Left lung (tissue), 10 donors: Measurements from ENCODE around the gene MAD2L1BP. TPM values are rescaled to one million over a fixed set of nuclear protein-coding genes. Genes with fewer than 3 reads are reported as not detected.

Source experiments
- ATAC-seq: fragments of 200-7000 bp; cut with Tn5 transposase; one replicate; pipeline ENCODE4 v1.9.1; 2020; ENCODE audit warnings: moderate library complexity
- DNase-seq, 4 donors: peaks; one replicate each; pipeline ENCODE4 v3.0.0-alpha.2; 2013 to 2020
- H3K27ac ChIP-seq, 2 donors: fragments of 200-600 bp; sonication (generic) in 1 of 2; one replicate each; pipeline versions ENCODE4 v1.5.0 to v1.8.0; 2020 to 2021
- H3K27me3 ChIP-seq, 2 donors: fragments of 200-600 bp; sonication (generic) in 1 of 2; one replicate each; pipeline versions ENCODE4 v1.5.0 to v1.8.0; 2020 to 2021
- H3K36me3 ChIP-seq, 2 donors: fragments of 200-600 bp; sonication (generic) in 1 of 2; one replicate each; pipeline versions ENCODE4 v1.5.0 to v1.8.0; 2020 to 2021
- H3K4me1 ChIP-seq, 2 donors: fragments of 200-600 bp; one replicate each; pipeline ENCODE4 v1.8.0; 2021
- H3K4me3 ChIP-seq, 2 donors: fragments of 200-600 bp; sonication (generic) in 1 of 2; one replicate each; pipeline versions ENCODE4 v1.5.0 to v1.8.0; 2020 to 2021; ENCODE audit warnings: mild to moderate bottlenecking in 1 of 2
- H3K9me3 ChIP-seq, 2 donors: fragments of 200-600 bp; sonication (generic) in 1 of 2; one replicate each; pipeline versions ENCODE4 v1.5.0 to v1.8.0; 2020 to 2021
- intact Hi-C, 2 donors: fragments of 100-400 bp; cut with DNase I; formaldehyde crosslinking; loops; one replicate each; pipeline versions ENCODE4 v1.11.2 to v1.14.2; 2022
- polyA plus RNA-seq, 6 donors: library from polyadenylated mRNA; unstranded; fragments of 120-200 nt; gene quantifications; one replicate each; pipeline ENCODE4 v1.2.1, GENCODE V29; 2013; ENCODE audit not compliant: insufficient read length in 6 of 6
- total RNA-seq, 2 donors: library from RNA; stranded (reverse); fragmentation: NEBNext Ultra II Directional; extraction: Animal tissue kit (Norgen Biotek cat#: 25700); gene quantifications; one replicate each; pipeline ENCODE4 v1.2.1, GENCODE V29; 2021
- TF ChIP-seq, protein P1 (sequence below), 2 donors: fragments of 200-600 bp; sonication (generic) in 1 of 2; IDR thresholded peaks; one replicate each; pipeline versions ENCODE4 v1.5.0 to v1.8.0; 2021; ENCODE audit warnings: antibody characterized with exemption in 2 of 2
- donor health status: DM: no; HTN: yes; CAD: no.
- donor health status: DM: no; HTN: no; CAD: no.

Gene MAD2L1BP
- total and polyA plus RNA-seq, 8 donors: 19.3 to 26.1 (median 25.0) TPM

GRCh38 chr6:43674291-43674690 is 38.7 kb downstream of the MAD2L1BP start:
- Histone ChIP-seq H3K9me3 (no peaks in the 10 kb centered on the region), H3K36me3 (peaks cover 0 to 90% of the 10 kb centered on the region in 2 donors), H3K4me3 (no peak overlapping the region), H3K27me3 (no peaks in the 10 kb centered on the region), H3K4me1 (peaks cover 9 to 16% of the 10 kb centered on the region in 2 donors), H3K27ac (no peak overlapping the region)
- ATAC-seq (no peak), DNase-seq (no peak)
- TF ChIP-seq, protein P1, sequence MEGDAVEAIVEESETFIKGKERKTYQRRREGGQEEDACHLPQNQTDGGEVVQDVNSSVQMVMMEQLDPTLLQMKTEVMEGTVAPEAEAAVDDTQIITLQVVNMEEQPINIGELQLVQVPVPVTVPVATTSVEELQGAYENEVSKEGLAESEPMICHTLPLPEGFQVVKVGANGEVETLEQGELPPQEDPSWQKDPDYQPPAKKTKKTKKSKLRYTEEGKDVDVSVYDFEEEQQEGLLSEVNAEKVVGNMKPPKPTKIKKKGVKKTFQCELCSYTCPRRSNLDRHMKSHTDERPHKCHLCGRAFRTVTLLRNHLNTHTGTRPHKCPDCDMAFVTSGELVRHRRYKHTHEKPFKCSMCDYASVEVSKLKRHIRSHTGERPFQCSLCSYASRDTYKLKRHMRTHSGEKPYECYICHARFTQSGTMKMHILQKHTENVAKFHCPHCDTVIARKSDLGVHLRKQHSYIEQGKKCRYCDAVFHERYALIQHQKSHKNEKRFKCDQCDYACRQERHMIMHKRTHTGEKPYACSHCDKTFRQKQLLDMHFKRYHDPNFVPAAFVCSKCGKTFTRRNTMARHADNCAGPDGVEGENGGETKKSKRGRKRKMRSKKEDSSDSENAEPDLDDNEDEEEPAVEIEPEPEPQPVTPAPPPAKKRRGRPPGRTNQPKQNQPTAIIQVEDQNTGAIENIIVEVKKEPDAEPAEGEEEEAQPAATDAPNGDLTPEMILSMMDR (IDR thresholded peaks at IDR 0.05): no peak
- intact Hi-C loops: no loop called here

GRCh38 chr6:43674921-43675320 is 39.3 kb downstream of the MAD2L1BP start:
- TF ChIP-seq, protein P1 (IDR thresholded peaks at IDR 0.05): no peak
- H3K27ac ChIP-seq: no peak overlapping the region
- H3K36me3 ChIP-seq: peaks cover 0 to 96% of the 10 kb centered on the region in 2 donors
- H3K9me3 ChIP-seq: no peaks in the 10 kb centered on the region
- intact Hi-C loops: no loop called here
- ATAC-seq: no peak
- H3K27me3 ChIP-seq: no peaks in the 10 kb centered on the region
- H3K4me1 ChIP-seq: peaks cover 9 to 16% of the 10 kb centered on the region in 2 donors
- no peak for DNase-seq
- H3K4me3 ChIP-seq: no peak overlapping the region

DNA sequence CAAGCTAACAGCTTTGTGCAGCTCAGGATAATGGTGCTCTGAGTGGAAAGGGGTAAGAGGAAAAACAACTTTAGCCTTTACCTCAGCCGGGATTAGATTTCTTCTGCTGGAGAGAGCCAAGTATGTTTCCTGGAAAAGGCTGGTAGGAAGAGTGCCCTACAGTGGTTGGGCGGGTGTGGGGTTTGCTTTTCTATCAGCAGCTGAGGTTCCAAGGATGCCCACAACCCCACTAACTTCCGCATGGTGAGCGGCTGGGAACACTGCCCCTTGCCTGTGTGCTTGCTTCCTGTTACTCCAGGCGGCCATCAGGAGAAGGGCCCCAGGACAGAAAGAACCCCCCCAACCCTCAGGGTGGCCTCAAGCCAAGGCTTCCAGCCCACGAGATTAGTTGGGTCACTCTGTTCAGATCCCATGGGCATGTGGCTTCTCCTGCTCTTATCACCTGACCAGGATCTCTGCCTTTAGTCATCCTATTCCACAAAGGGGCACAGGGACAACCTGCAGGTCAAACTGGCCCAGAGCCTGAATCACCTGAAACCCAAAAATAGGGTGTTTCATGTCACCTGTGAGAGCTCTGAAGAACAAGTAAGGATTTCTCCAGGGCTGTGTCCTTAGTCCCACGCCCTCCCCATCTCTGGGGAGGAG is 41.4 kb downstream of the MAD2L1BP start:
- peaks cover 0 to 92% of the 10 kb centered on the region in 2 donors for H3K36me3 ChIP-seq
- no peaks in the 10 kb centered on the region for H3K9me3 ChIP-seq
- H3K4me3 ChIP-seq: no peak overlapping the region
- intact Hi-C loops: no loop called here
- TF ChIP-seq, protein P1 (IDR thresholded peaks at IDR 0.05): no peak
- no peak for ATAC-seq
- peaks cover 0 to 13% of the 10 kb centered on the region in 2 donors for H3K4me1 ChIP-seq
- H3K27ac ChIP-seq: no peak overlapping the region
- H3K27me3 ChIP-seq: no peaks in the 10 kb centered on the region
- no peak for DNase-seq

DNA sequence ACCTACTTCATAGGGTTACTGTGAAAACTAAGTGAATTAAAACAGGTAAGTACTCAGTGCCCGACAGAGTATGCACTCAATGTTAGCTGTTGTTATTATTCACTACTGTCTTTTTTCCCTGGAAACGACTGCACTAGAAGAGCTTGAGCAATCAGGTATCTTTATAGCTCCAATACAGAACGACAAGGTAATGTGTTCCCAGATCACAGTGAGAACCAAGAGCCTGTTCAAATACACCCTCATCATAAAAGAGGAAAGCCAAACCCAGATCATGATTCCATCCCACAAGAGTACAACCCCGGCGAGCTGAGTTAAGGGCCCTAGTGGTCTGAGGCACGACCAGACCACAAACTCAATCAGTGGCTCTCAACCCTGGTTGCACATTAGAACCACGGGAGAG is 42.1 kb downstream of the MAD2L1BP start:
- intact Hi-C loops: no loop called here
- H3K27ac ChIP-seq: no peak overlapping the region
- no peak overlapping the region for H3K4me3 ChIP-seq
- peaks cover 0 to 6% of the 10 kb centered on the region in 2 donors for H3K4me1 ChIP-seq
- ATAC-seq: no peak
- H3K9me3 ChIP-seq: no peaks in the 10 kb centered on the region
- DNase-seq: no peak
- H3K36me3 ChIP-seq: peaks cover 0 to 85% of the 10 kb centered on the region in 2 donors
- H3K27me3 ChIP-seq: no peaks in the 10 kb centered on the region
- TF ChIP-seq, protein P1 (IDR thresholded peaks at IDR 0.05): no peak

DNA sequence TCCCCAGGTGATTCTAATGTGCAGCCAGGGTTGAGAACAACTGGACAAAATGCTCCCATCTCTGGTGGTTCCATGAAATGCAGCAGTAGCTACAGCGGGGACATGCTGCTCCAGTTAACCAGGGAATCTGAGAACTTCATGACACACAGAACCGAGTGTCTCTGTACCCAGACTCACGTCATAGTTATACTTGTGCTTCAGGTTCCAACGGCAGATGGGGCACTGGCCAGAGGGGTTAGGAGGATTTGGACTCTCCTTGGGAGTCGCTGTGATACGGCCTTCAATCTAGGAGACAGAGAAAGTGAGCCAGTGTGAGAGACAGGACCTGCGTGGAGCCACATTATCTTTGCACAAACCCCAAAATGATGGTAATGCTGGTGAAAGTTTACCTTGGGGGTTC is 42.7 kb downstream of the MAD2L1BP start:
- Histone ChIP-seq H3K4me1 (peaks cover 0 to 4% of the 10 kb centered on the region in 2 donors), H3K9me3 (no peaks in the 10 kb centered on the region), H3K4me3 (no peak overlapping the region), H3K27me3 (no peaks in the 10 kb centered on the region), H3K27ac (no peak overlapping the region), H3K36me3 (peaks cover 0 to 79% of the 10 kb centered on the region in 2 donors)
- TF ChIP-seq, protein P1 (IDR thresholded peaks at IDR 0.05): no peak
- DNase-seq: no peak
- intact Hi-C loops: no loop called here
- no peak for ATAC-seq
